GM23338 (cell line): ENCODE data around the gene SAMD10. TPM values are rescaled to one million over a fixed set of nuclear protein-coding genes. Genes with fewer than 3 reads are reported as not detected.
A peak's percentile ranks its signal among the peaks of the same experiment; 100 is the strongest.

Experiments
- ATAC-seq: fragments of 200-7000 bp; cut with Tn5 transposase; 3 replicates; pipeline ENCODE4 v1.9.1; 2020
- DNase-seq: peaks from one replicate; pipeline ENCODE4 v3.0.0-alpha.2; 2015; ENCODE audit warnings: low spot score
- H2AFZ ChIP-seq: fragments of 200-600 bp; sonication (generic); 2 replicates; pipeline ENCODE4 v1.8.0; 2016; ENCODE audit warnings: antibody characterized with exemption, mild to moderate bottlenecking, moderate library complexity
- H3F3A ChIP-seq: fragments of 200-600 bp; sonication (generic); replicated peaks from 2 replicates; pipeline ENCODE4 v1.8.0; 2017; ENCODE audit warnings: antibody characterized with exemption, mixed run types, low read depth
- H3K27ac ChIP-seq: fragments of 200-600 bp; sonication (generic); 2 replicates; pipeline ENCODE4 v1.6.1; 2016; ENCODE audit warnings: low read depth
- H3K27me3 ChIP-seq: fragments of 200-600 bp; sonication (generic); 2 replicates; pipeline ENCODE4 v1.8.0; 2016; ENCODE audit warnings: mild to moderate bottlenecking, mixed run types, moderate library complexity; ENCODE audit not compliant: insufficient read depth
- H3K36me3 ChIP-seq: fragments of 200-600 bp; sonication (generic); 2 replicates; pipeline ENCODE4 v1.8.0; 2016; ENCODE audit warnings: mild to moderate bottlenecking; ENCODE audit not compliant: insufficient read depth
- H3K4me1 ChIP-seq: fragments of 200-600 bp; sonication (generic); 2 replicates; pipeline ENCODE4 v1.8.0; 2016; ENCODE audit warnings: mild to moderate bottlenecking, moderate library complexity; ENCODE audit not compliant: insufficient read depth
- H3K4me2 ChIP-seq: fragments of 200-600 bp; sonication (generic); 2 replicates; pipeline ENCODE4 v1.7.1; 2017; ENCODE audit warnings: mixed run types
- H3K4me3 ChIP-seq: fragments of 200-600 bp; sonication (generic); 2 replicates; pipeline ENCODE4 v1.6.1; 2016; ENCODE audit warnings: mixed run types
- H3K79me2 ChIP-seq: fragments of 200-600 bp; sonication (generic); replicated peaks from 2 replicates; pipeline ENCODE4 v1.8.0; 2017; ENCODE audit warnings: mild to moderate bottlenecking; ENCODE audit not compliant: insufficient read depth
- H3K9me2 ChIP-seq: fragments of 200-600 bp; sonication (generic); 2 replicates; pipeline ENCODE4 v1.8.0; 2017; ENCODE audit not compliant: insufficient read depth
- H4K20me1 ChIP-seq: fragments of 200-600 bp; sonication (generic); replicated peaks from 2 replicates; pipeline ENCODE4 v1.8.0; 2017; ENCODE audit warnings: mild to moderate bottlenecking; ENCODE audit not compliant: insufficient read depth
- H3K27ac Mint-ChIP-seq: 2 replicates; pipeline ENCODE4 v1.8.0; 2020; ENCODE audit warnings: inconsistent platforms, mild to moderate bottlenecking, moderate library complexity, mixed read lengths
- H3K27me3 Mint-ChIP-seq: 3 replicates; pipeline ENCODE4 v1.8.0; 2022; ENCODE audit warnings: low read depth, mild to moderate bottlenecking, moderate library complexity, mixed read lengths, inconsistent platforms; ENCODE audit not compliant: insufficient read depth, poor library complexity
- H3K36me3 Mint-ChIP-seq: 3 replicates; pipeline ENCODE4 v1.8.0; 2021; ENCODE audit warnings: low read depth, mild to moderate bottlenecking, inconsistent platforms, moderate library complexity, mixed read lengths
- H3K4me1 Mint-ChIP-seq: 3 replicates; pipeline ENCODE4 v1.8.0; 2020; ENCODE audit warnings: mild to moderate bottlenecking, inconsistent platforms, mixed read lengths
- H3K4me3 Mint-ChIP-seq: 3 replicates; pipeline ENCODE4 v1.8.0; 2021; ENCODE audit warnings: moderate library complexity, mild to moderate bottlenecking, inconsistent platforms, mixed read lengths
- H3K9me3 Mint-ChIP-seq: 3 replicates; pipeline ENCODE4 v1.8.0; 2020; ENCODE audit warnings: moderate library complexity, mild to moderate bottlenecking, inconsistent platforms, mixed read lengths
- EZH2 ChIP-seq: fragments of 200-600 bp; sonication (generic); IDR thresholded peaks from one replicate; pipeline ENCODE4 v1.8.0; 2017; ENCODE audit warnings: antibody characterized with exemption, mild to moderate bottlenecking, low read depth; ENCODE audit not compliant: unreplicated experiment
- EZH2phosphoT487 ChIP-seq: fragments of 200-600 bp; sonication (generic); IDR thresholded peaks from one replicate; pipeline ENCODE4 v1.8.1; 2018; ENCODE audit warnings: antibody characterized with exemption; ENCODE audit not compliant: unreplicated experiment
- JUNB ChIP-seq: IDR thresholded peaks from one replicate; pipeline ENCODE4 v1.6.1; 2016; ENCODE audit warnings: antibody characterized with exemption; ENCODE audit not compliant: unreplicated experiment
- POLR2AphosphoS5 ChIP-seq: IDR thresholded peaks from 2 replicates; pipeline ENCODE4 v1.6.1; 2016; ENCODE audit warnings: antibody characterized with exemption, low read depth
- STAT1 ChIP-seq: IDR thresholded peaks from one replicate; pipeline ENCODE4 v1.6.1; 2016; ENCODE audit warnings: antibody characterized with exemption; ENCODE audit not compliant: unreplicated experiment
- ZNF114 ChIP-seq: fragments of 250-450 bp; sonication (Bioruptor Pico); IDR thresholded peaks from 2 replicates; pipeline ENCODE4 v1.5.0; 2020; ENCODE audit warnings: mild to moderate bottlenecking, moderate library complexity
- polyA plus RNA-seq: library from polyadenylated mRNA; unstranded; fragments of >200 nt; fragmentation: Nextera tagmentation; extraction: Ambion mirVana; gene quantifications from 2 replicates; pipeline ENCODE4 v1.2.1, GENCODE V29; 2016
- total RNA-seq: library from RNA; depleted of rRNA; stranded (reverse); fragments of >200 nt; shearing (Covaris generic); gene quantifications from 2 replicates; pipeline ENCODE4 v1.2.3, GENCODE V29; 2014
- TF ChIP-seq, protein P1 (sequence below): fragments of 250-450 bp; sonication (Bioruptor Pico); IDR thresholded peaks from 2 replicates; pipeline ENCODE4 v1.5.0; 2020; ENCODE audit warnings: mild to moderate bottlenecking, moderate library complexity
- TF ChIP-seq, protein P2 (sequence below): IDR thresholded peaks from one replicate; pipeline ENCODE4 v1.6.1; 2018; ENCODE audit warnings: antibody characterized with exemption; ENCODE audit not compliant: unreplicated experiment
- TF ChIP-seq, protein P3 (sequence below), 2 experiments: fragments of 200-600 bp in 1 of 2; sonication (generic) in 1 of 2; conservative IDR thresholded peaks; 2 replicates each; pipeline versions ENCODE4 v1.5.1 to v1.6.1; 2016 to 2017; ENCODE audit warnings: antibody characterized with exemption in 2 of 2, low read depth in 2 of 2, mild to moderate bottlenecking in 2 of 2, moderate library complexity in 1 of 2

SAMD10 gene
- total and polyA plus RNA-seq, 2 experiments from 2014 or later: 2.1 to 7.3 TPM

- H3K4me2 ChIP-seq: peak overlapping the region; percentile 86; the same call in 1 of the 2 replicates
- Mint-ChIP-seq H3K36me3 (peaks cover 9% of the 10 kb centered on the region; the same call in 1 of the 3 replicates), H3K4me3 (peak overlapping the region; percentile 79), H3K9me3 (no peaks in the 10 kb centered on the region; the same call in 1 of the 3 replicates), H3K4me1 (peaks cover 38% of the 10 kb centered on the region), H3K27me3 (peaks cover 26% of the 10 kb centered on the region), H3K27ac (no peak overlapping the region)
- H2AFZ ChIP-seq: no peak overlapping the region
- ATAC-seq (no peak), DNase-seq (no peak)
- peaks cover 13% of the 10 kb centered on the region for H3K79me2 ChIP-seq
- H3K27ac ChIP-seq: no peak overlapping the region
- no peak for TF ChIP-seq ZNF114 (CRISPR knock-in tag)
- TF ChIP-seq POLR2AphosphoS5: no peak
- no peak for TF ChIP-seq EZH2phosphoT487
- no peak for TF ChIP-seq STAT1
- TF ChIP-seq, protein P1, sequence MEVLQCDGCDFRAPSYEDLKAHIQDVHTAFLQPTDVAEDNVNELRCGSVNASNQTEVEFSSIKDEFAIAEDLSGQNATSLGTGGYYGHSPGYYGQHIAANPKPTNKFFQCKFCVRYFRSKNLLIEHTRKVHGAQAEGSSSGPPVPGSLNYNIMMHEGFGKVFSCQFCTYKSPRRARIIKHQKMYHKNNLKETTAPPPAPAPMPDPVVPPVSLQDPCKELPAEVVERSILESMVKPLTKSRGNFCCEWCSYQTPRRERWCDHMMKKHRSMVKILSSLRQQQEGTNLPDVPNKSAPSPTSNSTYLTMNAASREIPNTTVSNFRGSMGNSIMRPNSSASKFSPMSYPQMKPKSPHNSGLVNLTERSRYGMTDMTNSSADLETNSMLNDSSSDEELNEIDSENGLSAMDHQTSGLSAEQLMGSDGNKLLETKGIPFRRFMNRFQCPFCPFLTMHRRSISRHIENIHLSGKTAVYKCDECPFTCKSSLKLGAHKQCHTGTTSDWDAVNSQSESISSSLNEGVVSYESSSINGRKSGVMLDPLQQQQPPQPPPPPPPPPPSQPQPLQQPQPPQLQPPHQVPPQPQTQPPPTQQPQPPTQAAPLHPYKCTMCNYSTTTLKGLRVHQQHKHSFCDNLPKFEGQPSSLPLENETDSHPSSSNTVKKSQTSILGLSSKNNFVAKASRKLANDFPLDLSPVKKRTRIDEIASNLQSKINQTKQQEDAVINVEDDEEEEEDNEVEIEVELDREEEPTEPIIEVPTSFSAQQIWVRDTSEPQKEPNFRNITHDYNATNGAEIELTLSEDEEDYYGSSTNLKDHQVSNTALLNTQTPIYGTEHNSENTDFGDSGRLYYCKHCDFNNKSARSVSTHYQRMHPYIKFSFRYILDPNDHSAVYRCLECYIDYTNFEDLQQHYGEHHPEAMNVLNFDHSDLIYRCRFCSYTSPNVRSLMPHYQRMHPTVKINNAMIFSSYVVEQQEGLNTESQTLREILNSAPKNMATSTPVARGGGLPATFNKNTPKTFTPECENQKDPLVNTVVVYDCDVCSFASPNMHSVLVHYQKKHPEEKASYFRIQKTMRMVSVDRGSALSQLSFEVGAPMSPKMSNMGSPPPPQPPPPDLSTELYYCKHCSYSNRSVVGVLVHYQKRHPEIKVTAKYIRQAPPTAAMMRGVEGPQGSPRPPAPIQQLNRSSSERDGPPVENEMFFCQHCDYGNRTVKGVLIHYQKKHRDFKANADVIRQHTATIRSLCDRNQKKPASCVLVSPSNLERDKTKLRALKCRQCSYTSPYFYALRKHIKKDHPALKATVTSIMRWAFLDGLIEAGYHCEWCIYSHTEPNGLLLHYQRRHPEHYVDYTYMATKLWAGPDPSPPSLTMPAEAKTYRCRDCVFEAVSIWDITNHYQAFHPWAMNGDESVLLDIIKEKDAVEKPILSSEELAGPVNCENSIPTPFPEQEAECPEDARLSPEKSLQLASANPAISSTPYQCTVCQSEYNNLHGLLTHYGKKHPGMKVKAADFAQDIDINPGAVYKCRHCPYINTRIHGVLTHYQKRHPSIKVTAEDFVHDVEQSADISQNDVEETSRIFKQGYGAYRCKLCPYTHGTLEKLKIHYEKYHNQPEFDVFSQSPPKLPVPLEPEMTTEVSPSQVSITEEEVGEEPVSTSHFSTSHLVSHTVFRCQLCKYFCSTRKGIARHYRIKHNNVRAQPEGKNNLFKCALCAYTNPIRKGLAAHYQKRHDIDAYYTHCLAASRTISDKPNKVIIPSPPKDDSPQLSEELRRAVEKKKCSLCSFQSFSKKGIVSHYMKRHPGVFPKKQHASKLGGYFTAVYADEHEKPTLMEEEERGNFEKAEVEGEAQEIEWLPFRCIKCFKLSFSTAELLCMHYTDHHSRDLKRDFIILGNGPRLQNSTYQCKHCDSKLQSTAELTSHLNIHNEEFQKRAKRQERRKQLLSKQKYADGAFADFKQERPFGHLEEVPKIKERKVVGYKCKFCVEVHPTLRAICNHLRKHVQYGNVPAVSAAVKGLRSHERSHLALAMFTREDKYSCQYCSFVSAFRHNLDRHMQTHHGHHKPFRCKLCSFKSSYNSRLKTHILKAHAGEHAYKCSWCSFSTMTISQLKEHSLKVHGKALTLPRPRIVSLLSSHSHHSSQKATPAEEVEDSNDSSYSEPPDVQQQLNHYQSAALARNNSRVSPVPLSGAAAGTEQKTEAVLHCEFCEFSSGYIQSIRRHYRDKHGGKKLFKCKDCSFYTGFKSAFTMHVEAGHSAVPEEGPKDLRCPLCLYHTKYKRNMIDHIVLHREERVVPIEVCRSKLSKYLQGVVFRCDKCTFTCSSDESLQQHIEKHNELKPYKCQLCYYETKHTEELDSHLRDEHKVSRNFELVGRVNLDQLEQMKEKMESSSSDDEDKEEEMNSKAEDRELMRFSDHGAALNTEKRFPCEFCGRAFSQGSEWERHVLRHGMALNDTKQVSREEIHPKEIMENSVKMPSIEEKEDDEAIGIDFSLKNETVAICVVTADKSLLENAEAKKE (CRISPR knock-in tag): no peak
- TF ChIP-seq, protein P2, sequence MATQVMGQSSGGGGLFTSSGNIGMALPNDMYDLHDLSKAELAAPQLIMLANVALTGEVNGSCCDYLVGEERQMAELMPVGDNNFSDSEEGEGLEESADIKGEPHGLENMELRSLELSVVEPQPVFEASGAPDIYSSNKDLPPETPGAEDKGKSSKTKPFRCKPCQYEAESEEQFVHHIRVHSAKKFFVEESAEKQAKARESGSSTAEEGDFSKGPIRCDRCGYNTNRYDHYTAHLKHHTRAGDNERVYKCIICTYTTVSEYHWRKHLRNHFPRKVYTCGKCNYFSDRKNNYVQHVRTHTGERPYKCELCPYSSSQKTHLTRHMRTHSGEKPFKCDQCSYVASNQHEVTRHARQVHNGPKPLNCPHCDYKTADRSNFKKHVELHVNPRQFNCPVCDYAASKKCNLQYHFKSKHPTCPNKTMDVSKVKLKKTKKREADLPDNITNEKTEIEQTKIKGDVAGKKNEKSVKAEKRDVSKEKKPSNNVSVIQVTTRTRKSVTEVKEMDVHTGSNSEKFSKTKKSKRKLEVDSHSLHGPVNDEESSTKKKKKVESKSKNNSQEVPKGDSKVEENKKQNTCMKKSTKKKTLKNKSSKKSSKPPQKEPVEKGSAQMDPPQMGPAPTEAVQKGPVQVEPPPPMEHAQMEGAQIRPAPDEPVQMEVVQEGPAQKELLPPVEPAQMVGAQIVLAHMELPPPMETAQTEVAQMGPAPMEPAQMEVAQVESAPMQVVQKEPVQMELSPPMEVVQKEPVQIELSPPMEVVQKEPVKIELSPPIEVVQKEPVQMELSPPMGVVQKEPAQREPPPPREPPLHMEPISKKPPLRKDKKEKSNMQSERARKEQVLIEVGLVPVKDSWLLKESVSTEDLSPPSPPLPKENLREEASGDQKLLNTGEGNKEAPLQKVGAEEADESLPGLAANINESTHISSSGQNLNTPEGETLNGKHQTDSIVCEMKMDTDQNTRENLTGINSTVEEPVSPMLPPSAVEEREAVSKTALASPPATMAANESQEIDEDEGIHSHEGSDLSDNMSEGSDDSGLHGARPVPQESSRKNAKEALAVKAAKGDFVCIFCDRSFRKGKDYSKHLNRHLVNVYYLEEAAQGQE: no peak
- no peak for TF ChIP-seq JUNB
- TF ChIP-seq, protein P3, sequence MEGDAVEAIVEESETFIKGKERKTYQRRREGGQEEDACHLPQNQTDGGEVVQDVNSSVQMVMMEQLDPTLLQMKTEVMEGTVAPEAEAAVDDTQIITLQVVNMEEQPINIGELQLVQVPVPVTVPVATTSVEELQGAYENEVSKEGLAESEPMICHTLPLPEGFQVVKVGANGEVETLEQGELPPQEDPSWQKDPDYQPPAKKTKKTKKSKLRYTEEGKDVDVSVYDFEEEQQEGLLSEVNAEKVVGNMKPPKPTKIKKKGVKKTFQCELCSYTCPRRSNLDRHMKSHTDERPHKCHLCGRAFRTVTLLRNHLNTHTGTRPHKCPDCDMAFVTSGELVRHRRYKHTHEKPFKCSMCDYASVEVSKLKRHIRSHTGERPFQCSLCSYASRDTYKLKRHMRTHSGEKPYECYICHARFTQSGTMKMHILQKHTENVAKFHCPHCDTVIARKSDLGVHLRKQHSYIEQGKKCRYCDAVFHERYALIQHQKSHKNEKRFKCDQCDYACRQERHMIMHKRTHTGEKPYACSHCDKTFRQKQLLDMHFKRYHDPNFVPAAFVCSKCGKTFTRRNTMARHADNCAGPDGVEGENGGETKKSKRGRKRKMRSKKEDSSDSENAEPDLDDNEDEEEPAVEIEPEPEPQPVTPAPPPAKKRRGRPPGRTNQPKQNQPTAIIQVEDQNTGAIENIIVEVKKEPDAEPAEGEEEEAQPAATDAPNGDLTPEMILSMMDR (conservative IDR thresholded peaks at IDR 0.05; ENCODE audit: low read depth in 2 of 2): no peak
- TF ChIP-seq EZH2: no peak
- peaks cover 15% of the 10 kb centered on the region for H3K27me3 ChIP-seq
- H3K36me3 ChIP-seq: no peaks in the 10 kb centered on the region
- peaks cover 9% of the 10 kb centered on the region; the same call in 1 of the 2 replicates for H4K20me1 ChIP-seq
- H3K4me3 ChIP-seq: peak overlapping the region; percentile 98
- no peaks in the 10 kb centered on the region for H3K9me2 ChIP-seq
- H3K4me1 ChIP-seq: peaks cover 18% of the 10 kb centered on the region
- H3F3A ChIP-seq: peaks cover 24% of the 10 kb centered on the region
These were observed 1.6 kb downstream of the SAMD10 start for GRCh38 chr20:63977739-63978276.
